Stomach (tissue), 9 donors: ENCODE data around the gene KRTAP5-2. TPM values are rescaled to one million over a fixed set of nuclear protein-coding genes. Genes with fewer than 3 reads are reported as not detected.

ENCODE experiments used
- DNase-seq, 2 donors: peaks; one replicate each; pipeline versions ENCODE4 v3.0.0 to v3.0.0-alpha.2; 2013 to 2019
- H3K27ac ChIP-seq, 5 donors: fragments of 200-600 bp in 4 of 5; sonication (generic) in 4 of 5; one replicate each; pipeline ENCODE4 v1.5.1; 2013 to 2019; ENCODE audit warnings: mild to moderate bottlenecking in 1 of 5, moderate library complexity in 1 of 5
- H3K27me3 ChIP-seq, 3 donors: fragments of 200-600 bp; sonication (generic); one replicate each; pipeline ENCODE4 v1.5.1; 2017 to 2019; ENCODE audit warnings: mixed run types in 1 of 3
- H3K36me3 ChIP-seq, 4 donors: fragments of 200-600 bp; sonication (generic); 1 replicate in 3 of 4; 2 replicates in 1 of 4; pipeline ENCODE4 v1.5.1; 2016 to 2019
- H3K4me1 ChIP-seq, 4 donors: fragments of 200-600 bp; sonication (generic); one replicate each; pipeline ENCODE4 v1.5.1; 2016 to 2019
- H3K4me3 ChIP-seq, 4 donors: fragments of 200-600 bp; sonication (generic) in 3 of 4; one replicate each; pipeline ENCODE4 v1.5.1; 2016 to 2019; ENCODE audit warnings: mild to moderate bottlenecking in 1 of 4
- H3K9me3 ChIP-seq, 4 donors: fragments of 200-600 bp; sonication (generic); one replicate each; pipeline ENCODE4 v1.5.1; 2016 to 2019
- EP300 ChIP-seq: sonication (generic); formaldehyde crosslinking; IDR thresholded peaks from one replicate; pipeline ENCODE4 v1.6.1; 2017; ENCODE audit warnings: antibody characterized with exemption
- POLR2A ChIP-seq, 4 donors: fragments of 450-650 bp; IDR thresholded peaks; one replicate each; pipeline ENCODE4 v1.6.1; 2016; ENCODE audit warnings: antibody characterized with exemption in 4 of 4, control low read depth in 2 of 4, mild to moderate bottlenecking in 1 of 4, moderate library complexity in 1 of 4
- POLR2AphosphoS5 ChIP-seq, 3 donors: sonication (generic); formaldehyde crosslinking; IDR thresholded peaks; one replicate each; pipeline ENCODE4 v1.6.1; 2016; ENCODE audit warnings: antibody characterized with exemption in 3 of 3
- WGBS, 5 donors: extraction: QIAGEN DNeasy Blood & Tissue Kit in 3 of 5; methylation state at CpG; one replicate each; pipeline versions ENCODE4 v1.1.5 to v1.1.7; 2013 to 2018; 5-methylcytosine and 5-hydroxymethylcytosine counted together
- intact Hi-C: fragments of 100-400 bp; cut with DNase I; formaldehyde crosslinking; loops from one replicate; pipeline ENCODE4 v1.15.1; 2023; ENCODE audit warnings: low total_unique reads
- polyA plus RNA-seq, 3 donors: library from polyadenylated mRNA; stranded (reverse); fragments of 200-250 nt; gene quantifications; one replicate each; pipeline ENCODE4 v1.2.3, GENCODE V29; 2013
- total RNA-seq, 5 donors: library from RNA; depleted of rRNA; stranded (reverse); fragments of >200 nt; gene quantifications; one replicate each; pipeline versions ENCODE4 v1.1.0 to v1.2.3, GENCODE V29; 2014 to 2016
- TF ChIP-seq, protein P1 (sequence below), 7 experiments: fragments of 450-650 bp in 4 of 7; fragments of 200-600 bp in 3 of 7; sonication (generic) in 3 of 7; IDR thresholded peaks; one replicate each; pipeline ENCODE4 v1.5.1; 2016 to 2019; ENCODE audit warnings: antibody characterized with exemption in 7 of 7, control low read depth in 2 of 7, mild to moderate bottlenecking in 1 of 7
- donor health status: healthy with polysubstance abuse.
- donor health status: Bipolar disorder and iron deficiency.
- donor health status: healthy.

KRTAP5-2 gene
- total and polyA plus RNA-seq, 8 donors = not detected

DNA sequence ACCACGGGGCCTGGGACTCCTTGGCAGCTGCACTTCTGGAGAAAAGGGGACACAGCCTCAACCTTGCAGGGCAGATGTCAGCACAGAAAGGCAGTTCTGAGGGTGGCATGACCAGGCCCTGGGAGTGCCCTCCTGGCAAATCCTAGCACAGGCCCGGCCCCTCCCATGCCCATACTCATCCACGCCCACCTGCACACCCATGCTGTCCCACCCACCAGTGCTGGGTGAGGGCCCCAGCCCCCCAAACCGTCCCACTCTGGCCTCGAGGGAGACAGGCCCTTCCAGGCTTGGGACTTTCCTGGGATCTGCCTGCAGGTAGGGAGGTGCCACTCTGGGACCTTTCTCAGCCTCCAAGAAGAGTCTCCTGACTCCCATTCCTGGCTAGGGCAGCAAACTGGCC is 36.1 kb downstream of the KRTAP5-2 start:
- H3K27me3 ChIP-seq = peaks cover 0 to 6% (median 0%) of the 10 kb centered on the region in 3 donors
- H3K4me3 ChIP-seq = no peak overlapping the region
- peak overlapping the region in 1 of 5 donors; percentile 94 for H3K27ac ChIP-seq
- peaks cover 26 to 56% (median 46%) of the 10 kb centered on the region in 4 donors for H3K4me1 ChIP-seq
- DNase-seq = no peak
- peaks cover 3 to 58% (median 31%) of the 10 kb centered on the region in 4 donors for H3K36me3 ChIP-seq
- intact Hi-C loops = no loop called here
- no peak for TF ChIP-seq EP300
- TF ChIP-seq POLR2A (IDR thresholded peaks at IDR 0.05) = no peak
- no peak for TF ChIP-seq POLR2AphosphoS5 (IDR thresholded peaks at IDR 0.05)
- TF ChIP-seq, protein P1, sequence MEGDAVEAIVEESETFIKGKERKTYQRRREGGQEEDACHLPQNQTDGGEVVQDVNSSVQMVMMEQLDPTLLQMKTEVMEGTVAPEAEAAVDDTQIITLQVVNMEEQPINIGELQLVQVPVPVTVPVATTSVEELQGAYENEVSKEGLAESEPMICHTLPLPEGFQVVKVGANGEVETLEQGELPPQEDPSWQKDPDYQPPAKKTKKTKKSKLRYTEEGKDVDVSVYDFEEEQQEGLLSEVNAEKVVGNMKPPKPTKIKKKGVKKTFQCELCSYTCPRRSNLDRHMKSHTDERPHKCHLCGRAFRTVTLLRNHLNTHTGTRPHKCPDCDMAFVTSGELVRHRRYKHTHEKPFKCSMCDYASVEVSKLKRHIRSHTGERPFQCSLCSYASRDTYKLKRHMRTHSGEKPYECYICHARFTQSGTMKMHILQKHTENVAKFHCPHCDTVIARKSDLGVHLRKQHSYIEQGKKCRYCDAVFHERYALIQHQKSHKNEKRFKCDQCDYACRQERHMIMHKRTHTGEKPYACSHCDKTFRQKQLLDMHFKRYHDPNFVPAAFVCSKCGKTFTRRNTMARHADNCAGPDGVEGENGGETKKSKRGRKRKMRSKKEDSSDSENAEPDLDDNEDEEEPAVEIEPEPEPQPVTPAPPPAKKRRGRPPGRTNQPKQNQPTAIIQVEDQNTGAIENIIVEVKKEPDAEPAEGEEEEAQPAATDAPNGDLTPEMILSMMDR (IDR thresholded peaks at IDR 0.05) = no peak
- WGBS, 5 donors = 61 to 84% (median 70%) methylated on average over 5 of the region's 5 CpGs; no CpG with 5 or more reads in 1 of the 5 donors
- H3K9me3 ChIP-seq = no peaks in the 10 kb centered on the region

DNA sequence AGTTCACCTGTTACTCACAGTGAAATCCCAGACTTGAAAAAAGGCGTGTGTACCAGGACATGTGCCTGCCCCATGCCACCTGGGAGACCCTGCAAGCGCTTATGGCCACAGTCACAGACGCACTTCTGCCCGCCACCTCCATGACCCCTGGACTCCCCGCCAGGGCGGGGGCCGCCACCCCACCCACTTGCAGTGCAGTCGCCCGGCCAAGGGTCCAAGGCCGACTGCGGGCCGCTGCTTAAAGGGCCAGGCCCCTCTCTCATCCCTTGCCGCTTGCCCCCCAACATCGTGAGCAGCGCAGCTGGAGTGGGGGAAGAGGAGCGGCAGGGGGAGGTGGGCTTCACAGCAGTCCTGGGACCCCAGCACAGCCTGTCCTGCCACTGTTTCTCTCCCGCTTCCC is 36.8 kb downstream of the KRTAP5-2 start:
- no peaks in the 10 kb centered on the region for H3K9me3 ChIP-seq
- H3K36me3 ChIP-seq = peaks cover 3 to 59% (median 32%) of the 10 kb centered on the region in 4 donors
- intact Hi-C loops = no loop called here
- H3K27me3 ChIP-seq = peaks cover 0 to 7% (median 0%) of the 10 kb centered on the region in 3 donors
- no peak for DNase-seq
- H3K4me3 ChIP-seq = no peak overlapping the region
- H3K4me1 ChIP-seq = peaks cover 26 to 57% (median 46%) of the 10 kb centered on the region in 4 donors
- TF ChIP-seq, protein P1 (IDR thresholded peaks at IDR 0.05) = no peak
- no peak for TF ChIP-seq POLR2AphosphoS5 (IDR thresholded peaks at IDR 0.05)
- no peak for TF ChIP-seq EP300
- no peak for TF ChIP-seq POLR2A (IDR thresholded peaks at IDR 0.05)
- H3K27ac ChIP-seq = peak overlapping the region in 1 of 5 donors; percentile 94
- 94 to 95% (median 94%) methylated on average over 5 to 17 of the region's 17 CpGs for WGBS, 5 donors

DNA sequence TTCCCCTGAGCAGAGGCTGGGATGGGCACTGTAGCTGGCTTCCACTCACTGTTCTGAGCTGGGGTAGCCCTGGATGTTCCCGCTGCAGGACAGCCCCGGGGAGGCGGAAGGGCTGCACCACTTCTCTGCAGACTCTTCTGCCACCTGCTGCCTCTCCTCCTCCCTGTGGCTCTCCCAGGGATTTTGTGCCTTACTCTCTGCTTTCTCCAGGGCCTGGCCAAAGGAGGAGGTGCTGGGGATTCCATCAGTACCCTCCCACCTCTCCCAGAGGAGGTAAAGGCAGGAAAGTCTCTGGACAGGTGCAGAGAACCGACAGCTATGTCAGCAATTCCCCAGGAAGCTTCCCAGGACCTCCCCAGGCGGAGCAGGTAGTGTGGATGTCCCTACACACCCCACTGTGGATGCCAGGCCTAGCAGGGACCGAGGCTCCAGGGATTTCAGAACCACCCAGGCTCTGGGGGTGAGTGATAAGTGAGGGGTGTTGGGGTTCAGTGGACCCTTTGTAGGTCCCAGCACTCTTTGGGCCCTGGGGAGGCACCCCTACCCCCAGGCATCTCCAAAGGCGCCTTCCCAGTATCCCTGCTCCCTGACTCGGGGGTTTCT is 37.3 kb downstream of the KRTAP5-2 start:
- intact Hi-C loops = no loop called here
- Histone ChIP-seq H3K4me3 (no peak overlapping the region), H3K27ac (peak overlapping the region in 3 of 5 donors; percentile 87 to 94 (median 88)), H3K27me3 (peaks cover 0 to 10% (median 0%) of the 10 kb centered on the region in 3 donors), H3K9me3 (no peaks in the 10 kb centered on the region), H3K36me3 (peaks cover 3 to 59% (median 32%) of the 10 kb centered on the region in 4 donors), H3K4me1 (peaks cover 26 to 60% (median 46%) of the 10 kb centered on the region in 4 donors)
- peak in 1 of 2 donors; percentile 7 for DNase-seq
- TF ChIP-seq POLR2A (IDR thresholded peaks at IDR 0.05) (no peak), POLR2AphosphoS5 (IDR thresholded peaks at IDR 0.05) (no peak), EP300 (no peak)
- TF ChIP-seq, protein P1 (IDR thresholded peaks at IDR 0.05) = no peak
- 85 to 97% (median 94%) methylated on average over 4 to 8 of the region's 8 CpGs for WGBS, 5 donors

DNA sequence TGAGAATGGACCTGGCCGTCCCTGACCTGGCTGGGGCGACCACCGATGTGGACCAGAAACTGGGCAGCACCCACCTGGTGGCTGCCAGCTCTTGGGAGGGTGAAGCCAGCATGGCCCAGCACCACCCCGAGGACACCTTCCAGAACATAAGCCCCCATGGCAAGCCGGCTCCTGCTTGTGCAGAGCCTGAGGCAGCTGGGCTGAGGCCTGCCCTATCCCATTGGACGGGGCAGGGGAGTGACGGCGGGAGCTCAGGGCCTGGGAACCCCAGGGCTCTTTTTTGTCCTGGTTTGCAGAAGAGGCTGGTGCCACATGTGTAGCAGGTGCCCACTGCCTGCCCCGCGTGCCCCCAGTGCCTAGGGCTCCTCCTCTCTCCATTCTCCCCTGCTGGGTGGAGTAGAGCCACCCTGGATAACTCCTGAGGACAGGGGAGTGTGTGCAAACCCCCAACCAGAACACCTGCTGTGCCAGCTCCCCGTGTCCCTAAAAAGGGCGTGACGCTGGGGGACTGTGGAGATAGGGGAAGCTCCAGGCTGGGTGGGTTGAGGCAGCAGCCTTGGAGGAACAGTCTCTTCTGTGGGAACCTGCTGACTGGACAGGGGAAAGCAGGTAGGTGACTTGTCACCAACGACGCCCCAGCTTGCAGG is 38.0 kb downstream of the KRTAP5-2 start:
- Histone ChIP-seq H3K4me1 (peaks cover 26 to 63% (median 44%) of the 10 kb centered on the region in 4 donors), H3K9me3 (no peaks in the 10 kb centered on the region), H3K27ac (peak overlapping the region; percentile 87 to 94 (median 89)), H3K36me3 (peaks cover 3 to 53% (median 27%) of the 10 kb centered on the region in 4 donors), H3K27me3 (peaks cover 0 to 16% (median 0%) of the 10 kb centered on the region in 3 donors), H3K4me3 (no peak overlapping the region)
- TF ChIP-seq, protein P1 (IDR thresholded peaks at IDR 0.05) = no peak
- no peak for TF ChIP-seq POLR2A (IDR thresholded peaks at IDR 0.05)
- no peak for TF ChIP-seq POLR2AphosphoS5 (IDR thresholded peaks at IDR 0.05)
- TF ChIP-seq EP300 = no peak
- DNase-seq = no peak
- intact Hi-C loops = no loop called here
- WGBS, 5 donors = 81 to 88% (median 82%) methylated on average over 12 to 15 of the region's 15 CpGs
